Endodermal cell (in vitro differentiated cells): ENCODE data around the gene KCNK15. TPM values are rescaled to one million over a fixed set of nuclear protein-coding genes. Genes with fewer than 3 reads are reported as not detected.

ENCODE experiments used
- DNase-seq: peaks from one replicate; pipeline ENCODE4 v3.0.0-alpha.2; 2017
- H3K27ac ChIP-seq: 2 replicates; pipeline ENCODE4 v1.5.1; 2013; ENCODE audit warnings: mild to moderate bottlenecking, low read depth, low read length, moderate library complexity
- H3K27me3 ChIP-seq: 2 replicates; pipeline ENCODE4 v1.6.1; 2013; ENCODE audit warnings: mild to moderate bottlenecking, low read length, moderate library complexity; ENCODE audit not compliant: insufficient read depth, control insufficient read depth, poor library complexity, severe bottlenecking
- H3K36me3 ChIP-seq: 2 replicates; pipeline ENCODE4 v1.7.0; 2013; ENCODE audit warnings: mild to moderate bottlenecking, low read length, moderate library complexity; ENCODE audit not compliant: control insufficient read depth, insufficient read depth
- H3K4me1 ChIP-seq: one replicate; pipeline ENCODE4 v1.7.0; 2013; ENCODE audit warnings: low read length; ENCODE audit not compliant: control insufficient read depth, insufficient read depth
- H3K4me3 ChIP-seq: 2 replicates; pipeline ENCODE4 v1.5.1; 2013; ENCODE audit warnings: mild to moderate bottlenecking, low read length, moderate library complexity
- H3K9ac ChIP-seq: 2 replicates; pipeline ENCODE4 v1.6.1; 2013; ENCODE audit warnings: mild to moderate bottlenecking, low read length, moderate library complexity; ENCODE audit not compliant: poor library complexity, severe bottlenecking; ENCODE audit errors: extremely low read depth
- H3K9me3 ChIP-seq: 2 replicates; pipeline ENCODE4 v1.6.1; 2013; ENCODE audit warnings: mild to moderate bottlenecking, low read length, moderate library complexity; ENCODE audit not compliant: control insufficient read depth
- H3K27ac Mint-ChIP-seq: 2 replicates; pipeline ENCODE4 v1.8.0; 2020; ENCODE audit warnings: mixed read lengths
- H3K27me3 Mint-ChIP-seq: 2 replicates; pipeline ENCODE4 v1.8.0; 2021; ENCODE audit warnings: mild to moderate bottlenecking, mixed read lengths; ENCODE audit not compliant: insufficient read depth
- H3K36me3 Mint-ChIP-seq: 2 replicates; pipeline ENCODE4 v1.8.0; 2020; ENCODE audit warnings: low read depth, mixed read lengths
- H3K4me1 Mint-ChIP-seq: 2 replicates; pipeline ENCODE4 v1.8.0; 2020; ENCODE audit warnings: mixed read lengths
- H3K4me3 Mint-ChIP-seq: 2 replicates; pipeline ENCODE4 v1.8.0; 2020; ENCODE audit warnings: mild to moderate bottlenecking, moderate library complexity, mixed read lengths
- H3K9me3 Mint-ChIP-seq: 2 replicates; pipeline ENCODE4 v1.8.0; 2020; ENCODE audit warnings: mild to moderate bottlenecking, mixed read lengths
- CTCF ChIP-seq: fragments of 200-600 bp; sonication (generic); conservative IDR thresholded peaks from 2 replicates; pipeline ENCODE4 v1.5.0; 2021; ENCODE audit warnings: antibody characterized with exemption, mild to moderate bottlenecking
- WGBS, 2 experiments: methylation state at CpG; one replicate each; pipeline versions ENCODE4 v1.1.5 to v1.1.7; 2013; ENCODE audit warnings: missing lambda C conversion rate in 2 of 2, mixed read lengths in 1 of 2; ENCODE audit not compliant: insufficient coverage in 1 of 2, insufficient read length in 1 of 2; 5-methylcytosine and 5-hydroxymethylcytosine counted together
- total RNA-seq, 2 donors: library from RNA; stranded (reverse); fragmentation: NEBNext Ultra II Directional in 1 of 2; extraction: Animal tissue kit (Norgen Biotek cat#: 25700) in 1 of 2; gene quantifications; 2 replicates in 1 of 2; 3 replicates in 1 of 2; pipeline ENCODE4 v1.2.1, GENCODE V29; 2021

KCNK15 gene
- total RNA-seq, 2 donors from 2014 or later: 0.15 to 0.22 TPM

DNA sequence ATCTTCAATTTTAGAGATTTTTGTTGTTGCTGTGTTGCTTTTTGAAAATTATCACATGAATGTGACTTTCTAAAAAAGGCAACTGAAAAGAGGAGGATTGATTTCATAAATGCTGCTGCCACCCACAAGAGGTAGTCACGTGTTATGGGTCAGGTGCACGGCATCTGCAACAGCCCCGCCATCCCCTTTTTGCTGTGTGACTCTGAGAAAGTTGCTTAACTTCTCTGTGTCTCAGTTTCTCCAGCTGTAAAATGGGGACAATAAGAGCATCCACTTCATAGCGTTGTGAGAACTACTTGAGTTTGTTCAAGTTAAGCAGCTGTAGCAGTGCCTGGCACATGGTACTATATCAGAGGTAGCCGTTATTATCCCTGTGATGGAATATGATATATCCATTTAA lies 19.8 kb upstream of the KCNK15 start:
- Histone ChIP-seq H3K36me3 (no peaks in the 10 kb centered on the region), H3K4me3 (no peak overlapping the region), H3K27ac (no peak overlapping the region), H3K9me3 (no peaks in the 10 kb centered on the region), H3K27me3 (no peaks in the 10 kb centered on the region), H3K4me1 (peaks cover 8% of the 10 kb centered on the region), H3K9ac (no peak overlapping the region)
- peaks cover 12% of the 10 kb centered on the region for H3K4me1 Mint-ChIP-seq
- no peak for DNase-seq
- H3K27me3 Mint-ChIP-seq: peaks cover 3% of the 10 kb centered on the region
- H3K9me3 Mint-ChIP-seq: no peaks in the 10 kb centered on the region
- no peak overlapping the region for H3K4me3 Mint-ChIP-seq
- 83 to 88% methylated on average over 3 to 5 of the region's 5 CpGs for WGBS, 2 experiments
- no peaks in the 10 kb centered on the region for H3K36me3 Mint-ChIP-seq
- H3K27ac Mint-ChIP-seq: no peak overlapping the region
- TF ChIP-seq CTCF: no peak

- Histone ChIP-seq H3K9me3 (no peaks in the 10 kb centered on the region), H3K4me1 (peaks cover 8% of the 10 kb centered on the region), H3K27ac (no peak overlapping the region), H3K27me3 (no peaks in the 10 kb centered on the region), H3K4me3 (no peak overlapping the region), H3K36me3 (no peaks in the 10 kb centered on the region), H3K9ac (no peak overlapping the region)
- Mint-ChIP-seq H3K27ac (no peak overlapping the region), H3K27me3 (peaks cover 3% of the 10 kb centered on the region), H3K36me3 (no peaks in the 10 kb centered on the region), H3K4me3 (no peak overlapping the region), H3K4me1 (peaks cover 16% of the 10 kb centered on the region), H3K9me3 (no peaks in the 10 kb centered on the region)
- peak; percentile 36 for TF ChIP-seq CTCF
- 93 to 94% methylated on average over 9 to 11 of the region's 11 CpGs for WGBS, 2 experiments
- no peak for DNase-seq
Observed at GRCh38 chr20:44727039-44727438, 18.6 kb upstream of the KCNK15 start.

- no peak for TF ChIP-seq CTCF
- Histone ChIP-seq H3K27me3 (no peaks in the 10 kb centered on the region), H3K27ac (no peak overlapping the region), H3K9ac (no peak overlapping the region), H3K9me3 (no peaks in the 10 kb centered on the region), H3K4me3 (no peak overlapping the region), H3K36me3 (no peaks in the 10 kb centered on the region), H3K4me1 (peaks cover 8% of the 10 kb centered on the region)
- no peaks in the 10 kb centered on the region for H3K9me3 Mint-ChIP-seq
- no peak overlapping the region for H3K4me3 Mint-ChIP-seq
- WGBS, 2 experiments: 90 to 92% methylated on average over 2 of the region's 2 CpGs
- no peaks in the 10 kb centered on the region for H3K36me3 Mint-ChIP-seq
- no peak overlapping the region for H3K27ac Mint-ChIP-seq
- H3K4me1 Mint-ChIP-seq: peaks cover 22% of the 10 kb centered on the region
- DNase-seq: no peak
- H3K27me3 Mint-ChIP-seq: peaks cover 3% of the 10 kb centered on the region
Observed at GRCh38 chr20:44727651-44728050, 18.0 kb upstream of the KCNK15 start.
